H1 (cell line): Measurements from ENCODE around the gene DMRT1. TPM values are rescaled to one million over a fixed set of nuclear protein-coding genes. Genes with fewer than 3 reads are reported as not detected.

Experiments
- CTCF ChIA-PET: fragments of 300-600 bp; sonication (Branson Sonifier 250); formaldehyde crosslinking; loops from one replicate; lab custom pipeline; 2021; ENCODE audit not compliant: partially characterized antibody; lab: Charles Lee
- POLR2A ChIA-PET: fragments of 300-600 bp; sonication (Branson Sonifier 250); formaldehyde crosslinking; loops from one replicate; lab custom pipeline; 2021; ENCODE audit warnings: inconsistent platforms; ENCODE audit not compliant: partially characterized antibody; lab: Charles Lee
- DNase-seq, 2 experiments: peaks; one replicate each; pipeline versions ENCODE4 v3.0.0 to v3.0.0-alpha.2; 2010 to 2022; ENCODE audit warnings: low spot score in 2 of 2, low read depth in 1 of 2, mixed read lengths in 1 of 2
- FAIRE-seq: peaks from 2 replicates; lab custom pipeline; 2011; peaks lifted over from hg19 to GRCh38; lab: Jason Lieb, UNC
- H2AFZ ChIP-seq: 2 replicates; pipeline ENCODE4 v1.8.1; 2012; ENCODE audit warnings: low read length, inconsistent platforms
- H2AK5ac ChIP-seq: 2 replicates; pipeline ENCODE4 v1.6.1; 2013; ENCODE audit warnings: low read depth, low read length
- H2BK120ac ChIP-seq: replicated peaks from 2 replicates; pipeline ENCODE3; 2013; ENCODE audit warnings: low read depth, low read length, inconsistent platforms
- H2BK12ac ChIP-seq: 2 replicates; pipeline ENCODE4 v1.6.1; 2013; ENCODE audit warnings: low read depth, low read length
- H2BK15ac ChIP-seq: 2 replicates; pipeline ENCODE4 v1.6.1; 2013; ENCODE audit warnings: low read length
- H2BK20ac ChIP-seq: 2 replicates; pipeline ENCODE4 v1.6.1; 2013; ENCODE audit warnings: low read length
- H2BK5ac ChIP-seq: 2 replicates; pipeline ENCODE4 v1.6.1; 2013; ENCODE audit warnings: low read depth, low read length
- H3K14ac ChIP-seq: 2 replicates; pipeline ENCODE4 v1.6.1; 2013; ENCODE audit warnings: inconsistent platforms; ENCODE audit not compliant: insufficient read length
- H3K18ac ChIP-seq: 2 replicates; pipeline ENCODE4 v1.6.1; 2013; ENCODE audit warnings: low read length; ENCODE audit errors: extremely low read depth
- H3K23ac ChIP-seq: 2 replicates; pipeline ENCODE4 v1.6.1; 2013; ENCODE audit warnings: inconsistent platforms; ENCODE audit not compliant: insufficient read length
- H3K23me2 ChIP-seq: 2 replicates; pipeline ENCODE4 v1.6.1; 2013; ENCODE audit warnings: low read depth, low read length
- H3K27ac ChIP-seq: 2 replicates; pipeline ENCODE4 v1.6.1; 2011; ENCODE audit warnings: low read depth, low read length, inconsistent platforms
- H3K27me3 ChIP-seq, 4 experiments: replicated peaks in 1 of 4; 1 replicate in 1 of 4; 2 replicates in 3 of 4; pipeline versions ENCODE4 v1.6.1 to v1.8.1; 2011 to 2013; ENCODE audit warnings: low read length in 3 of 4, mild to moderate bottlenecking in 3 of 4, inconsistent platforms in 2 of 4, mixed read lengths in 2 of 4, moderate library complexity in 1 of 4; ENCODE audit not compliant: control insufficient read depth in 3 of 4, insufficient read depth in 3 of 4; ENCODE audit errors: extremely low read depth in 1 of 4
- H3K36me3 ChIP-seq, 4 experiments: 2 replicates each; pipeline versions ENCODE4 v1.6.1 to v1.8.1; 2011 to 2013; ENCODE audit warnings: mild to moderate bottlenecking in 4 of 4, low read length in 3 of 4, moderate library complexity in 2 of 4, control low read depth in 1 of 4, inconsistent platforms in 1 of 4; ENCODE audit not compliant: insufficient read depth in 4 of 4, control insufficient read depth in 2 of 4
- H3K4ac ChIP-seq: replicated peaks from 2 replicates; pipeline ENCODE3; 2013; ENCODE audit warnings: low read length, low read depth, mixed read lengths, inconsistent platforms; ENCODE audit not compliant: insufficient read length
- H3K4me1 ChIP-seq, 4 experiments: replicated peaks in 1 of 4; 1 replicate in 1 of 4; 2 replicates in 3 of 4; pipeline versions ENCODE4 v1.6.1 to v1.8.1; 2011 to 2013; ENCODE audit warnings: low read length in 3 of 4, inconsistent platforms in 2 of 4, mixed read lengths in 1 of 4; ENCODE audit not compliant: insufficient read depth in 4 of 4, control insufficient read depth in 3 of 4
- H3K4me2 ChIP-seq, 2 experiments: 2 replicates each; pipeline versions ENCODE4 v1.6.1 to v1.8.1; 2011 to 2013; ENCODE audit warnings: low read depth in 2 of 2, low read length in 2 of 2, control low read depth in 1 of 2, inconsistent platforms in 1 of 2, mild to moderate bottlenecking in 1 of 2; ENCODE audit not compliant: insufficient read depth in 1 of 2
- H3K4me3 ChIP-seq, 4 experiments: fragments of 200-600, 300-600 bp in 1 of 4; sonication (generic), shearing (Covaris generic), sonication (Bioruptor Twin) in 1 of 4; 2 replicates each; pipeline versions ENCODE4 v1.5.1 to v1.8.1; 2011 to 2016; ENCODE audit warnings: low read length in 4 of 4, low read depth in 3 of 4, control low read depth in 2 of 4, inconsistent platforms in 2 of 4, mild to moderate bottlenecking in 2 of 4, mixed read lengths in 1 of 4, moderate library complexity in 1 of 4; ENCODE audit not compliant: insufficient read depth in 2 of 4; ENCODE audit errors: extremely low read depth in 1 of 4
- H3K56ac ChIP-seq: replicated peaks from 2 replicates; pipeline ENCODE3; 2013; ENCODE audit warnings: low read depth, mild to moderate bottlenecking, mixed read lengths, low read length, inconsistent platforms; ENCODE audit not compliant: insufficient read length
- H3K79me1 ChIP-seq: 2 replicates; pipeline ENCODE4 v1.6.1; 2013; ENCODE audit warnings: low read depth, low read length, control low read depth
- H3K79me2 ChIP-seq, 2 experiments: 2 replicates each; pipeline versions ENCODE4 v1.6.1 to v1.8.1; 2012 to 2013; ENCODE audit warnings: low read length in 2 of 2, mild to moderate bottlenecking in 2 of 2, inconsistent platforms in 1 of 2; ENCODE audit not compliant: insufficient read depth in 2 of 2, control insufficient read depth in 1 of 2
- H3K9ac ChIP-seq, 4 experiments: replicated peaks in 1 of 4; 1 replicate in 1 of 4; 2 replicates in 3 of 4; pipeline versions ENCODE4 v1.6.1 to v1.8.1; 2011 to 2013; ENCODE audit warnings: low read depth in 3 of 4, low read length in 3 of 4, control low read depth in 2 of 4, mild to moderate bottlenecking in 2 of 4, moderate library complexity in 2 of 4, inconsistent platforms in 1 of 4; ENCODE audit errors: extremely low read depth in 1 of 4
- H3K9me3 ChIP-seq, 2 experiments: 2 replicates each; pipeline versions ENCODE4 v1.6.1 to v1.8.1; 2012 to 2013; ENCODE audit warnings: mild to moderate bottlenecking in 2 of 2, moderate library complexity in 2 of 2, control low read depth in 1 of 2, inconsistent platforms in 1 of 2, low read depth in 1 of 2, low read length in 1 of 2, mixed read lengths in 1 of 2; ENCODE audit not compliant: insufficient read depth in 2 of 2
- H4K20me1 ChIP-seq, 2 experiments: replicated peaks in 1 of 2; 2 replicates each; pipeline versions ENCODE3 to v1.8.1; 2011 to 2013; ENCODE audit warnings: inconsistent platforms in 2 of 2, low read length in 2 of 2, mild to moderate bottlenecking in 1 of 2; ENCODE audit not compliant: insufficient read depth in 2 of 2, control insufficient read depth in 1 of 2
- H4K5ac ChIP-seq: 2 replicates; pipeline ENCODE4 v1.6.1; 2013; ENCODE audit warnings: low read length, low read depth, mixed read lengths, inconsistent platforms; ENCODE audit not compliant: insufficient read length
- H4K8ac ChIP-seq: 2 replicates; pipeline ENCODE4 v1.8.0; 2013; ENCODE audit warnings: mild to moderate bottlenecking, moderate library complexity, low read length, inconsistent platforms; ENCODE audit not compliant: insufficient read depth; ENCODE audit errors: extremely low read depth
- H4K91ac ChIP-seq: replicated peaks from 2 replicates; pipeline ENCODE3; 2013; ENCODE audit warnings: low read length, mixed read lengths, inconsistent platforms; ENCODE audit not compliant: insufficient read length
- BRCA1 ChIP-seq: IDR thresholded peaks from 2 replicates; pipeline ENCODE4 v1.6.1; 2012; ENCODE audit warnings: low read depth, low read length, improper control_type of control experiment
- CREB1 ChIP-seq: IDR thresholded peaks from 2 replicates; pipeline ENCODE4 v1.6.1; 2012; ENCODE audit warnings: inconsistent platforms
- FOSL1 ChIP-seq: IDR thresholded peaks from 2 replicates; pipeline ENCODE4 v1.6.1; 2011; ENCODE audit warnings: mild to moderate bottlenecking, low read depth, low read length, moderate library complexity; ENCODE audit not compliant: insufficient read depth
- HDAC2 ChIP-seq, 2 experiments: fragments of 300-600 bp in 1 of 2; sonication (generic) in 1 of 2; IDR thresholded peaks; 2 replicates each; pipeline ENCODE4 v1.6.1; 2011 to 2012; ENCODE audit warnings: low read depth in 2 of 2, low read length in 2 of 2, mild to moderate bottlenecking in 2 of 2, moderate library complexity in 2 of 2, borderline replicate concordance in 1 of 2, inconsistent platforms in 1 of 2
- MAFK ChIP-seq: IDR thresholded peaks from 2 replicates; pipeline ENCODE4 v1.6.1; 2012; ENCODE audit warnings: low read depth, mild to moderate bottlenecking, improper control_type of control experiment, low read length
- NRF1 ChIP-seq: IDR thresholded peaks from 2 replicates; pipeline ENCODE4 v1.6.1; 2011; ENCODE audit warnings: mild to moderate bottlenecking, low read depth, low read length, improper control_type of control experiment
- POLR2A ChIP-seq, 2 experiments: IDR thresholded peaks; 1 replicate in 1 of 2; 2 replicates in 1 of 2; pipeline ENCODE4 v1.6.1; 2011; ENCODE audit warnings: low read depth in 2 of 2, low read length in 2 of 2, mild to moderate bottlenecking in 2 of 2; ENCODE audit errors: control extremely low read depth in 1 of 2
- TAF1 ChIP-seq: IDR thresholded peaks from 2 replicates; pipeline ENCODE4 v1.6.1; 2011; ENCODE audit warnings: mild to moderate bottlenecking, low read depth, low read length
- TAF7 ChIP-seq: optimal IDR thresholded peaks from 2 replicates; pipeline ENCODE3; 2011; ENCODE audit warnings: low read depth, mild to moderate bottlenecking, inconsistent platforms, low read length, moderate library complexity, borderline replicate concordance
- TCF12 ChIP-seq: IDR thresholded peaks from 2 replicates; pipeline ENCODE4 v1.6.1; 2011; ENCODE audit warnings: low read depth, mild to moderate bottlenecking, low read length
- WGBS, 2 experiments: shearing (Covaris generic) in 1 of 2; methylation state at CpG; one replicate each; pipeline versions ENCODE4 v1.1.6 to v1.1.7; 2013 to 2015; ENCODE audit warnings: low lambda C conversion rate in 2 of 2, mixed read lengths in 2 of 2, inconsistent platforms in 1 of 2, low coverage in 1 of 2, missing lambda C conversion rate in 1 of 2; ENCODE audit not compliant: insufficient replicate concordance in 2 of 2, insufficient coverage in 1 of 2, insufficient read length in 1 of 2; ENCODE audit errors: extremely low coverage in 1 of 2, missing lambda C conversion rate in 1 of 2; 5-methylcytosine and 5-hydroxymethylcytosine counted together
- polyA plus RNA-seq, 7 experiments: library from polyadenylated mRNA; depleted of rRNA in 3 of 7; stranded (reverse) in 5 of 7; unstranded in 2 of 7; fragments of >200 nt in 5 of 7; fragments of 200-250 nt in 2 of 7; gene quantifications; 1 replicate in 5 of 7; 2 replicates in 1 of 7; 4 replicates in 1 of 7; pipeline versions ENCODE4 v1.2.1 to v1.2.3, GENCODE V29; 2011 to 2013; ENCODE audit warnings: missing spikeins in 2 of 7, mixed read lengths in 2 of 7
- total RNA-seq: library from RNA; stranded (reverse); fragmentation: NEBNext Ultra II Directional; extraction: Animal tissue kit (Norgen Biotek cat#: 25700); gene quantifications from 2 replicates; pipeline ENCODE4 v1.2.1, GENCODE V29; 2021
- TF ChIP-seq, protein P1 (sequence below): IDR thresholded peaks from 2 replicates; pipeline ENCODE4 v1.6.1; 2011; ENCODE audit warnings: low read depth, mild to moderate bottlenecking, low read length; ENCODE audit not compliant: insufficient read depth
- TF ChIP-seq, protein P2 (sequence below), 3 experiments: IDR thresholded peaks; 1 replicate in 2 of 3; 2 replicates in 1 of 3; pipeline versions ENCODE4 v1.5.1 to v1.6.1; 2011; ENCODE audit warnings: low read length in 3 of 3, mild to moderate bottlenecking in 3 of 3, inconsistent platforms in 2 of 3, low read depth in 1 of 3, moderate library complexity in 1 of 3; ENCODE audit not compliant: insufficient read depth in 1 of 3; ENCODE audit errors: control extremely low read depth in 1 of 3

The DMRT1 gene
- total and polyA plus RNA-seq, 2 of the 8 experiments (the other 6 are each of a cell fraction or from before 2014, with no cell fraction given) = 0.15 TPM; not detected in 1

DNA sequence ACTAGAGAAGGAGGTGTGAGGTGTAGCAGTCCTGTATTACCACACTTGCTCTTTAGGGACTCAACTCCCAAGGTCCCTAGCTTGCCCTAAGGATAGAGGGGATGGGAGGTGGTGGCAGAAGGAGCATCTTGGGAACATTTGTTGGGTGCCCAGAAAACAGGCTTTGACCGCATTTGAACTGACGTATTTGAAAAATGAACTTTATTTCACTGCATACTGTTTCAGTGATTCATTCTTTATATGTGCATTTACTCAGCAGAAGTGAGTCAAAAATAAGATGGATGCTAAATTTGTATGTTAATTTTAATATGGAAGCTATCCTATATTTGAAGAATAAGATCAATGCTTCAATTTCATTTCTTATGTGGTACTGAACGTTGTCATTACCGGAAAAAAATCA lies 153.7 kb downstream of the DMRT1 start:
- 85% methylated on average over 4 of the region's 4 CpGs; no CpG with 5 or more reads in 1 of the 2 experiments for WGBS, 2 experiments
- TF ChIP-seq MAFK (no peak), POLR2A (IDR thresholded peaks at IDR 0.05; ENCODE audit: control extremely low read depth in 1 of 2, low read depth in 2 of 2, low read length in 2 of 2) (no peak), NRF1 (no peak), TAF7 (no peak), FOSL1 (no peak), CREB1 (no peak), TAF1 (no peak), HDAC2 (IDR thresholded peaks at IDR 0.05; ENCODE audit: borderline replicate concordance in 1 of 2, low read depth in 2 of 2, low read length in 2 of 2) (no peak), BRCA1 (no peak), TCF12 (no peak)
- TF ChIP-seq, protein P1, sequence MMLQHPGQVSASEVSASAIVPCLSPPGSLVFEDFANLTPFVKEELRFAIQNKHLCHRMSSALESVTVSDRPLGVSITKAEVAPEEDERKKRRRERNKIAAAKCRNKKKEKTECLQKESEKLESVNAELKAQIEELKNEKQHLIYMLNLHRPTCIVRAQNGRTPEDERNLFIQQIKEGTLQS = no peak
- TF ChIP-seq, protein P2, sequence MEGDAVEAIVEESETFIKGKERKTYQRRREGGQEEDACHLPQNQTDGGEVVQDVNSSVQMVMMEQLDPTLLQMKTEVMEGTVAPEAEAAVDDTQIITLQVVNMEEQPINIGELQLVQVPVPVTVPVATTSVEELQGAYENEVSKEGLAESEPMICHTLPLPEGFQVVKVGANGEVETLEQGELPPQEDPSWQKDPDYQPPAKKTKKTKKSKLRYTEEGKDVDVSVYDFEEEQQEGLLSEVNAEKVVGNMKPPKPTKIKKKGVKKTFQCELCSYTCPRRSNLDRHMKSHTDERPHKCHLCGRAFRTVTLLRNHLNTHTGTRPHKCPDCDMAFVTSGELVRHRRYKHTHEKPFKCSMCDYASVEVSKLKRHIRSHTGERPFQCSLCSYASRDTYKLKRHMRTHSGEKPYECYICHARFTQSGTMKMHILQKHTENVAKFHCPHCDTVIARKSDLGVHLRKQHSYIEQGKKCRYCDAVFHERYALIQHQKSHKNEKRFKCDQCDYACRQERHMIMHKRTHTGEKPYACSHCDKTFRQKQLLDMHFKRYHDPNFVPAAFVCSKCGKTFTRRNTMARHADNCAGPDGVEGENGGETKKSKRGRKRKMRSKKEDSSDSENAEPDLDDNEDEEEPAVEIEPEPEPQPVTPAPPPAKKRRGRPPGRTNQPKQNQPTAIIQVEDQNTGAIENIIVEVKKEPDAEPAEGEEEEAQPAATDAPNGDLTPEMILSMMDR (IDR thresholded peaks at IDR 0.05; ENCODE audit: control extremely low read depth in 1 of 3, insufficient read depth in 1 of 3, low read depth in 1 of 3, low read length in 3 of 3) = no peak

More for the DNA sequence above, 153.7 kb downstream of the DMRT1 start:
- ChIA-PET POLR2A (no interaction called here), CTCF (interaction anchor here (0.6 to 2.1 kb wide), 3 partner anchors 22 to 193 kb away, joined by 3 to 5 read pairs (median 4); no protein-coding TSS in a partner anchor)
- no peak overlapping the region for H3K56ac ChIP-seq
- no peak for DNase-seq
- no peak overlapping the region for H3K18ac ChIP-seq
- H3K79me2 ChIP-seq = no peaks in the 10 kb centered on the region
- H3K4me2 ChIP-seq = no peak overlapping the region
- H3K4me1 ChIP-seq = no peaks in the 10 kb centered on the region
- no peak for FAIRE-seq
- no peaks in the 10 kb centered on the region for H4K20me1 ChIP-seq
- no peaks in the 10 kb centered on the region for H3K27me3 ChIP-seq
- no peak overlapping the region for H2BK5ac ChIP-seq
- no peak overlapping the region for H3K27ac ChIP-seq
- no peak overlapping the region for H3K9ac ChIP-seq
- no peak overlapping the region for H4K5ac ChIP-seq
- no peak overlapping the region for H3K14ac ChIP-seq
- no peak overlapping the region for H3K4ac ChIP-seq
- 0 out of 2 replicates have a peak, but pooled peaks cover 2% of the 10 kb centered on the region for H3K23me2 ChIP-seq
- peaks cover 29 to 43% of the 10 kb centered on the region in 2 experiments for H3K9me3 ChIP-seq
- H3K4me3 ChIP-seq = no peak overlapping the region
- H2BK12ac ChIP-seq = no peak overlapping the region
- no peak overlapping the region for H2AK5ac ChIP-seq
- H2AFZ ChIP-seq = no peak overlapping the region
- no peaks in the 10 kb centered on the region for H3K79me1 ChIP-seq
- H2BK120ac ChIP-seq = no peak overlapping the region
- H3K36me3 ChIP-seq = no peaks in the 10 kb centered on the region
- no peak overlapping the region for H4K91ac ChIP-seq
- no peak overlapping the region for H4K8ac ChIP-seq
- no peak overlapping the region for H3K23ac ChIP-seq
- H2BK15ac ChIP-seq = no peak overlapping the region
- no peak overlapping the region for H2BK20ac ChIP-seq
